Measurements from ENCODE around the gene EYS.
"Not testable (repeated sequence)": the region's sequence is repeated elsewhere in the genome, so short reads cannot be mapped to it uniquely, and the experiment has no call there.

The EYS gene

GRCh38 chr6:64034910-64035655 is 1671.9 kb downstream of the EYS start:
- no peak for DNase-seq (ENCODE audit: low read depth)

GRCh38 chr6:64034291-64034690 is 1672.7 kb downstream of the EYS start:
- no peak for DNase-seq (ENCODE audit: low read depth)

- not testable (repeated sequence) for DNase-seq (ENCODE audit: low read depth)
Observed at GRCh38 chr6:64030950-64031618, 1675.9 kb downstream of the EYS start.

- DNase-seq (ENCODE audit: low read depth): no peak
Observed at GRCh38 chr6:64023693-64024092, 1683.3 kb downstream of the EYS start.

- no peak for DNase-seq (ENCODE audit: low read depth)
Observed at GRCh38 chr6:64014595-64014994, 1692.4 kb downstream of the EYS start.

- DNase-seq (ENCODE audit: low read depth): no peak
Observed at GRCh38 chr6:64013011-64013410, 1694.0 kb downstream of the EYS start.

- DNase-seq (ENCODE audit: low read depth): no peak
Observed at GRCh38 chr6:64012351-64013001, 1694.5 kb downstream of the EYS start.

GRCh38 chr6:64010666-64011065 is 1696.4 kb downstream of the EYS start:
- DNase-seq (ENCODE audit: low read depth): no peak

- no peak for DNase-seq (ENCODE audit: low read depth)
Observed at GRCh38 chr6:64010010-64010409, 1697.0 kb downstream of the EYS start.

GRCh38 chr6:64006246-64006645 is 1700.8 kb downstream of the EYS start:
- DNase-seq (ENCODE audit: low read depth): no peak

GRCh38 chr6:64000818-64001491 is 1706.1 kb downstream of the EYS start:
- no peak for DNase-seq (ENCODE audit: low read depth)

GRCh38 chr6:63999613-64000012 is 1707.4 kb downstream of the EYS start:
- no peak for DNase-seq (ENCODE audit: low read depth)

- DNase-seq (ENCODE audit: low read depth): no peak
Observed at GRCh38 chr6:63998991-63999390, 1708.0 kb downstream of the EYS start.

GRCh38 chr6:63997734-63998133 is 1709.3 kb downstream of the EYS start:
- no peak for DNase-seq (ENCODE audit: low read depth)

GRCh38 chr6:63997221-63997620 is 1709.8 kb downstream of the EYS start:
- no peak for DNase-seq (ENCODE audit: low read depth)

- DNase-seq (ENCODE audit: low read depth): no peak
Observed at GRCh38 chr6:63985223-63985622, 1721.8 kb downstream of the EYS start.

GRCh38 chr6:63975699-63976098 is 1731.3 kb downstream of the EYS start:
- no peak for DNase-seq (ENCODE audit: low read depth)

GRCh38 chr6:63968650-63969049 is 1738.4 kb downstream of the EYS start:
- no peak for DNase-seq (ENCODE audit: low read depth)

- no peak for DNase-seq (ENCODE audit: low read depth)
Observed at GRCh38 chr6:63964366-63964765, 1742.7 kb downstream of the EYS start.

- no peak for DNase-seq (ENCODE audit: low read depth)
Observed at GRCh38 chr6:63963769-63964315, 1743.2 kb downstream of the EYS start.

- DNase-seq (ENCODE audit: low read depth): not testable (repeated sequence)
Observed at GRCh38 chr6:63953336-63954021, 1753.5 kb downstream of the EYS start.
